Thoracic aorta (tissue), 2 donors: ENCODE results near the gene AFAP1L2. TPM values are rescaled to one million over a fixed set of nuclear protein-coding genes. Genes with fewer than 3 reads are reported as not detected.

ENCODE experiments used
- ATAC-seq: fragments of 150-250 bp; one replicate; pipeline ENCODE4 v1.8.0; 2017; ENCODE audit warnings: low read depth; ENCODE audit not compliant: insufficient number of reproducible peaks, low FRiP score
- DNase-seq: peaks from one replicate; pipeline ENCODE4 v3.0.0-alpha.2; 2020; ENCODE audit warnings: low spot score
- H3K27ac ChIP-seq, 2 donors: fragments of 200-600 bp; sonication (generic); 1 replicate in 1 of 2; 2 replicates in 1 of 2; pipeline ENCODE4 v1.5.1; 2016; ENCODE audit warnings: mild to moderate bottlenecking in 2 of 2, moderate library complexity in 2 of 2
- H3K27me3 ChIP-seq: fragments of 200-600 bp; sonication (generic); replicated peaks from 2 replicates; pipeline ENCODE4 v1.6.0; 2016; ENCODE audit warnings: mild to moderate bottlenecking; ENCODE audit not compliant: insufficient read depth
- H3K36me3 ChIP-seq: fragments of 200-600 bp; sonication (generic); one replicate; pipeline ENCODE4 v1.5.1; 2016
- H3K4me1 ChIP-seq, 2 donors: fragments of 200-600 bp; sonication (generic); 1 replicate in 1 of 2; 2 replicates in 1 of 2; pipeline versions ENCODE4 v1.5.1 to v1.6.0; 2016; ENCODE audit warnings: low read depth in 2 of 2, mild to moderate bottlenecking in 1 of 2; ENCODE audit not compliant: control insufficient read depth in 1 of 2
- H3K4me3 ChIP-seq: fragments of 200-600 bp; sonication (generic); 2 replicates; pipeline ENCODE4 v1.5.1; 2016; ENCODE audit warnings: mild to moderate bottlenecking
- H3K9me3 ChIP-seq: fragments of 200-600 bp; sonication (generic); 2 replicates; pipeline ENCODE4 v1.5.1; 2016
- CTCF ChIP-seq: fragments of 200-600 bp; sonication (generic); IDR thresholded peaks from one replicate; pipeline ENCODE4 v1.5.1; 2019; ENCODE audit warnings: antibody characterized with exemption
- total RNA-seq, 2 donors: library from RNA; depleted of rRNA; stranded (reverse); fragments of >200 nt; gene quantifications; one replicate each; pipeline versions ENCODE4 v1.1.0 to v1.2.3, GENCODE V29; 2016

Gene AFAP1L2
- total RNA-seq, 2 donors from 2014 or later: 7.7 to 13.3 TPM

DNA sequence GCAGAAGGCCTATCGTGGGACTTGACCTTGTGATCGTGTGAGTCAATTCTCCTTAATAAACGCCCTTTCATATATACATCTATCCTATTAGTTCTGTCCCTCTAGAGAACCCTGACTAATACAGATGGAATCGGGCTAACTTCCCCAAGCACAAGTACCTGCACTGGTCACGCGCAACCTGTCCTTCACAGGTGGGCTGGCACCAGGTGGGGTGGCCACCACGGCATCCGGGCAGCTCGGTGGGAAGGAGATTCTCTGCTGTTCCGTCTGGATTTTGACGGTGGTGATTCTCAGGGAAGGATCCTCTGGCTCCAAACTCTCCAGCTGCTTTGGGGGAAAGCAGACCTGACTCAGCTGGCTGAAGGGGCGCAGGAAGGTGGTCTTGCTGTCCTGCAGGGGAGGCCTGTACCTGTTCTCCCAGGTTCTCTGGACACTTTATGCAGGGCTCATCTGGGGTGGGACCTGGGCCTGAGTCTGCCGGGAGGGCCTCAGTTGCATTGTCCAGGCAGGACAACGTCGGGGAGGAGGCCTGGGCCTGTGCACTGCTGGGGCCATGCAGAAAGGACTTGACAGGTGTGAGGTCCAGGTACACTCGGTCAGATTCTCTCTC is 104.2 kb downstream of the AFAP1L2 start:
- no peak for ATAC-seq
- DNase-seq: no peak
- Histone ChIP-seq H3K36me3 (peaks cover 22% of the 10 kb centered on the region), H3K4me1 (peaks cover 6 to 24% of the 10 kb centered on the region in 2 donors), H3K9me3 (peaks cover 14% of the 10 kb centered on the region), H3K27ac (no peak overlapping the region), H3K4me3 (no peak overlapping the region), H3K27me3 (no peaks in the 10 kb centered on the region)
- TF ChIP-seq CTCF: no peak

GRCh38 chr10:114297136-114297705 is 107.1 kb downstream of the AFAP1L2 start:
- ATAC-seq (no peak), DNase-seq (no peak)
- Histone ChIP-seq H3K27ac (no peak overlapping the region), H3K36me3 (peaks cover 22% of the 10 kb centered on the region), H3K4me1 (peaks cover 4 to 7% of the 10 kb centered on the region in 2 donors), H3K4me3 (no peak overlapping the region), H3K9me3 (peaks cover 15% of the 10 kb centered on the region), H3K27me3 (no peaks in the 10 kb centered on the region)
- TF ChIP-seq CTCF: no peak

DNA sequence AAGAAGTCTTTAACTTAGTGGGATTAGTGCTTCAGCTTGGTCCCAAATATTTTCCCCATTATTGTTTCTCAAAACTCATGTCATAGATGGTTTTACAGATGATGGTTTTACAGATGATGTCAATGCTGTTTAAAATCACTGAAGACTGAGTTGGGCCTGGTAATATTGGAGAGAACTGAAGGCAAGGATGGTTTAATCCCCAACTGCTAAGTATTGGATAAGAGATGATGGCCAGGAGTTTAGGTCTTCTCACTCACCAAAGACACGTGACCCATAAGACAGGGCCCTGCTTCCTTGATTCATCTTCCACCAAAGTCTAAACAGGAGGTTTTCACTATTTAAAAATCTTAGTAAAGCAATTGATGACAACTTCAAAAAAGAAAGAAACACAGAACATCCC is 108.9 kb downstream of the AFAP1L2 start:
- peaks cover 22% of the 10 kb centered on the region for H3K36me3 ChIP-seq
- H3K9me3 ChIP-seq: peaks cover 15% of the 10 kb centered on the region
- DNase-seq (no peak), ATAC-seq (no peak)
- no peaks in the 10 kb centered on the region for H3K27me3 ChIP-seq
- H3K4me3 ChIP-seq: no peak overlapping the region
- TF ChIP-seq CTCF: no peak
- no peak overlapping the region for H3K27ac ChIP-seq
- no peaks in the 10 kb centered on the region for H3K4me1 ChIP-seq

- Histone ChIP-seq H3K9me3 (peaks cover 15% of the 10 kb centered on the region), H3K36me3 (peaks cover 22% of the 10 kb centered on the region), H3K27ac (no peak overlapping the region), H3K27me3 (no peaks in the 10 kb centered on the region), H3K4me1 (no peaks in the 10 kb centered on the region), H3K4me3 (no peak overlapping the region)
- no peak for TF ChIP-seq CTCF
- DNase-seq (no peak), ATAC-seq (no peak)
Measured at GRCh38 chr10:114294549-114294948, 109.8 kb downstream of the AFAP1L2 start.

GRCh38 chr10:114293075-114293474 is 111.2 kb downstream of the AFAP1L2 start:
- Histone ChIP-seq H3K27ac (no peak overlapping the region), H3K4me3 (no peak overlapping the region), H3K36me3 (peaks cover 17% of the 10 kb centered on the region), H3K9me3 (peaks cover 15% of the 10 kb centered on the region), H3K4me1 (no peaks in the 10 kb centered on the region), H3K27me3 (no peaks in the 10 kb centered on the region)
- DNase-seq (no peak), ATAC-seq (no peak)
- no peak for TF ChIP-seq CTCF
